Parathyroid adenoma (tissue), 2 donors: ENCODE data around the gene ABHD10.

Source experiments
- H2AFZ ChIP-seq: fragments of 300-600 bp; sonication (generic); one replicate; pipeline ENCODE4 v1.7.0; 2017; ENCODE audit warnings: antibody characterized with exemption, mild to moderate bottlenecking
- H3K27ac ChIP-seq: fragments of 300-600 bp; sonication (generic); one replicate; pipeline ENCODE4 v1.7.0; 2017
- H3K27me3 ChIP-seq: fragments of 300-600 bp; sonication (generic); one replicate; pipeline ENCODE4 v1.7.0; 2017; ENCODE audit warnings: low read length; ENCODE audit not compliant: control insufficient read depth, insufficient read depth
- H3K36me3 ChIP-seq: fragments of 300-600 bp; sonication (generic); one replicate; pipeline ENCODE4 v1.7.0; 2017; ENCODE audit warnings: low read length; ENCODE audit not compliant: control insufficient read depth, insufficient read depth
- H3K4me1 ChIP-seq: fragments of 300-600 bp; sonication (generic); one replicate; pipeline ENCODE4 v1.7.0; 2017; ENCODE audit warnings: control low read depth
- H3K4me2 ChIP-seq: fragments of 300-600 bp; sonication (generic); one replicate; pipeline ENCODE4 v1.7.0; 2017; ENCODE audit warnings: low read length
- H3K4me3 ChIP-seq: fragments of 300-600 bp; sonication (generic); one replicate; pipeline ENCODE4 v1.7.0; 2017; ENCODE audit warnings: low read depth, low read length
- H3K79me2 ChIP-seq: fragments of 300-600 bp; sonication (generic); one replicate; pipeline ENCODE4 v1.7.0; 2017; ENCODE audit warnings: control low read depth
- H3K9ac ChIP-seq: fragments of 300-600 bp; sonication (generic); one replicate; pipeline ENCODE4 v1.7.0; 2017; ENCODE audit warnings: mild to moderate bottlenecking
- H3K9me3 ChIP-seq: fragments of 300-600 bp; sonication (generic); one replicate; pipeline ENCODE4 v1.7.0; 2017; ENCODE audit warnings: low read length; ENCODE audit not compliant: control insufficient read depth
- TF ChIP-seq, protein P1 (sequence below): fragments of 300-600 bp; sonication (generic); IDR thresholded peaks from one replicate; pipeline ENCODE4 v1.7.0; 2017; ENCODE audit warnings: antibody characterized with exemption, mild to moderate bottlenecking
- donor health status: primary hyperparathyroidism.

The ABHD10 gene

DNA sequence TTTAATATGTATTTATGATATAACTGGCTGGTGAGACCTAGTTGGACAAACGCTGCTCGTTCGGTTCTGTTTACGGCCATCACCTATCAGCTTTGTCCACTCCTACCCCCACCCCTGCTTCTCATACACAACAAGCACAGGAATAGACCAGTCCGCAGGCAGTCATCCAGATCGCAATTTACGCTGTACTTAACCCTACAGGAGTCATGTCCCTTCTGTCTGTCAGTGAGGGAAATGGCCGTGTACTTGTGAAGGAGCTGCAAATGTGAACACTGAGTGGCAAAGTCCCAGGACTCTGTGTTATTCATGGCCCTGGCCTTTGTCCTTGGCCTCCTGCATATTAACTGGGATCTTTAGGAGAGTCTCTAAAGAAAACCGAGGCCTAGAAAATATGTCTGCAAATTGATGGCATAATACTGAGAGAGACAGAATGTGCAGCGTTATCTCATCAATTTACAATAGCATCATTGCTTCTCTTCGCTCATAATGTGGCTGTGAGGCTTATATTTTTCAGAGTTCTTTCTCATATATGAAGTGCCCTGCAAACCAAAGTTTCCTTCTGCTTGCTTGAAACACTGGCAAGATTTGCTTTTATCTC is 7.2 kb upstream of the ABHD10 start:
- no peak overlapping the region for H3K4me2 ChIP-seq
- no peak overlapping the region for H2AFZ ChIP-seq
- H3K79me2 ChIP-seq = no peaks in the 10 kb centered on the region
- H3K27ac ChIP-seq = no peak overlapping the region
- H3K9me3 ChIP-seq = no peaks in the 10 kb centered on the region
- no peaks in the 10 kb centered on the region for H3K27me3 ChIP-seq
- H3K36me3 ChIP-seq = no peaks in the 10 kb centered on the region
- TF ChIP-seq, protein P1, sequence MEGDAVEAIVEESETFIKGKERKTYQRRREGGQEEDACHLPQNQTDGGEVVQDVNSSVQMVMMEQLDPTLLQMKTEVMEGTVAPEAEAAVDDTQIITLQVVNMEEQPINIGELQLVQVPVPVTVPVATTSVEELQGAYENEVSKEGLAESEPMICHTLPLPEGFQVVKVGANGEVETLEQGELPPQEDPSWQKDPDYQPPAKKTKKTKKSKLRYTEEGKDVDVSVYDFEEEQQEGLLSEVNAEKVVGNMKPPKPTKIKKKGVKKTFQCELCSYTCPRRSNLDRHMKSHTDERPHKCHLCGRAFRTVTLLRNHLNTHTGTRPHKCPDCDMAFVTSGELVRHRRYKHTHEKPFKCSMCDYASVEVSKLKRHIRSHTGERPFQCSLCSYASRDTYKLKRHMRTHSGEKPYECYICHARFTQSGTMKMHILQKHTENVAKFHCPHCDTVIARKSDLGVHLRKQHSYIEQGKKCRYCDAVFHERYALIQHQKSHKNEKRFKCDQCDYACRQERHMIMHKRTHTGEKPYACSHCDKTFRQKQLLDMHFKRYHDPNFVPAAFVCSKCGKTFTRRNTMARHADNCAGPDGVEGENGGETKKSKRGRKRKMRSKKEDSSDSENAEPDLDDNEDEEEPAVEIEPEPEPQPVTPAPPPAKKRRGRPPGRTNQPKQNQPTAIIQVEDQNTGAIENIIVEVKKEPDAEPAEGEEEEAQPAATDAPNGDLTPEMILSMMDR = no peak
- H3K9ac ChIP-seq = no peak overlapping the region
- no peaks in the 10 kb centered on the region for H3K4me1 ChIP-seq
- H3K4me3 ChIP-seq = no peak overlapping the region

DNA sequence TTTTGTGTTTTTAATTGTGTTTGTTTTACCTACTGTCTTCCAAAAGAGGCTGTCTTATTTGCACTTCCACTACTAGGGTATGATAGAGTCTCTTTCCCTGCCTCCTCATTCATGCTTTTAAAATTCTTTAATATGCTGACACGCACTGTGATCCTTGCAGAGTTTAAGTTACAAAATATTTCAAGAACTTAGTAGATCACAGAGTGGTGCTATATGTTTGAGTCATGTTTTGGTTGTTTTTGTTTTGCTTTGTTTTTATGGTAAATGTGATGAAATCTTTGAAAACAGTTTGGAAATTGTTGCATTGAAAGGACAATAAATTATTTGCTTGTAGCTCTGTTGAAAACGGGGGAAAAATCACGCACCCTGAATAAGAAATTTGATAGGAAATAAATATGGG is 5.9 kb upstream of the ABHD10 start:
- Histone ChIP-seq H3K9me3 (no peaks in the 10 kb centered on the region), H3K9ac (no peak overlapping the region), H3K79me2 (no peaks in the 10 kb centered on the region), H3K4me3 (no peak overlapping the region), H2AFZ (no peak overlapping the region), H3K27me3 (no peaks in the 10 kb centered on the region), H3K4me2 (no peak overlapping the region), H3K4me1 (no peaks in the 10 kb centered on the region), H3K36me3 (no peaks in the 10 kb centered on the region), H3K27ac (no peak overlapping the region)
- TF ChIP-seq, protein P1 = no peak

DNA sequence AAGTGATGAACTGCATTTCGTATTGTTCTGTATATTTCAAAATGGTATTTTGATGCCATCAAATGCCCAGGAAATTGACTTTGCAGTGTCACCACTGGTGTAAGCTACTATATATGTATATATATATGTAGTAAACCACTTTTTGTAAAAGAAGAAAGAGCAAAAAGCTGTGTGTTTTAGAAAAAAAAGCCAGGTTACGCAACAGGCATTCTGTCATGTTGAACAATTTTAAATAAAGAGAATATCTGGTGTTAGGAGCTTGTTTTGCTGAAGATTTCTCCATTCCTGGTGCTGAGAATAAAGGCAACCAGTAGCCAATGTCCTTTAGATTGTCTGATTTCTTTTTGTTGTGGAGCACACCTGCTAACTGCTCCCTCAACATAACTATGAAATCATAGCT is 3.7 kb upstream of the ABHD10 start:
- Histone ChIP-seq H3K27ac (no peak overlapping the region), H3K27me3 (no peaks in the 10 kb centered on the region), H3K36me3 (no peaks in the 10 kb centered on the region), H3K4me3 (no peak overlapping the region), H2AFZ (no peak overlapping the region), H3K9ac (no peak overlapping the region), H3K9me3 (no peaks in the 10 kb centered on the region), H3K79me2 (peaks cover 2% of the 10 kb centered on the region), H3K4me2 (no peak overlapping the region), H3K4me1 (peaks cover 3% of the 10 kb centered on the region)
- TF ChIP-seq, protein P1 = no peak

DNA sequence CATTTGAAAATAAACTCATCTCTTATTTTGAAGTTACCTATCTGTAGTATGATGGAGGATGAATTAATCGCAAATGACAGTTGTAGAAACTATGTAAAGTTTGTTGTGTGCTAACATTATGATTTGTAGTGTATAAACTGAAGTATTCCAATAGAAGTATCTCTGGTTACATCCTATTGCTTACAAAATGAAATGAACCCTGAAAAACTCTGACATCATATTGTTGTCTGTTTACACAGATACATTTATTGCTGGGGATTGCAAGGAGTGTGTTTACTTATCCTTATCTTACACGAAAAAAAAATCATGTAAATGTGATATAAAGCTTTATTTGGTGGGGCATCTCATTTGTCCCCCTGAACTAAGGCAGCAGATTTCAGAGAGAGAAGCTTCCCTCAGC is 2.6 kb upstream of the ABHD10 start:
- no peak overlapping the region for H3K27ac ChIP-seq
- TF ChIP-seq, protein P1 = no peak
- peaks cover 3% of the 10 kb centered on the region for H3K4me1 ChIP-seq
- H3K9ac ChIP-seq = no peak overlapping the region
- H3K36me3 ChIP-seq = no peaks in the 10 kb centered on the region
- no peak overlapping the region for H3K4me2 ChIP-seq
- no peak overlapping the region for H3K4me3 ChIP-seq
- H3K9me3 ChIP-seq = no peaks in the 10 kb centered on the region
- peaks cover 2% of the 10 kb centered on the region for H3K79me2 ChIP-seq
- H3K27me3 ChIP-seq = no peaks in the 10 kb centered on the region
- no peak overlapping the region for H2AFZ ChIP-seq

DNA sequence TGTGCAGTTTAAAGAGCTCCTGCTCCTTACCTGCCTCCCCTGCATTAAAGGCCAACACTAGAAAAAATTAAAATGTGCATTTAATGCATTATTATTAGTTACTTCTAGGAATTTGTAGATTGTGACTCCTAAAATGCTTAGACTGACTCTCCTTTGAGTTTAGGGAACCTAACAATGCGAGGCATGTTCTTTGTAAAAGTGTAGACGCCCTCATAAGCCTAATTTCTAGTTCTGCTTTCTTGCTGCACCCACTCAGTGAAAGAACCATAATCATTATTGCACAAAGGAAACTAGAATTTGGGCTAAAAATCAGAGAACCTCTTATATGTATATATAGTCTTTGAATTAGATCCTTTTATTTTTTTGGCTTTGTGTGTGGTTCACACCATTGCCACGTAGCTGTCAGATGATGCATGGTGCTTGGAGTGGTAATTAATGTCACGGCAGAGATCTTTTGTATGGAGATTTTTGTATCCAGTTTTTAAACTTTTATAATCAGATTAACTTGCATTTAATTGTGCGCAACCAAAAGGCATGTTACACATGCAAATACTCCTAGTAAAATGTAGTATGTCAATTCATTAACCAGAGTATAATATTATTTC is 710 bp downstream of the ABHD10 start:
- peak overlapping the region; percentile 78 for H3K9ac ChIP-seq
- peak overlapping the region; percentile 98 for H2AFZ ChIP-seq
- TF ChIP-seq, protein P1 = no peak
- H3K4me2 ChIP-seq = peak overlapping the region; percentile 80
- H3K4me1 ChIP-seq = peaks cover 3% of the 10 kb centered on the region
- H3K79me2 ChIP-seq = peaks cover 2% of the 10 kb centered on the region
- H3K9me3 ChIP-seq = no peaks in the 10 kb centered on the region
- H3K27me3 ChIP-seq = no peaks in the 10 kb centered on the region
- H3K27ac ChIP-seq = peak overlapping the region; percentile 85
- peak overlapping the region; percentile 88 for H3K4me3 ChIP-seq
- no peaks in the 10 kb centered on the region for H3K36me3 ChIP-seq
